DOHH2 (cell line): ENCODE results near the gene MSH5.

Experiments
- H3F3A ChIP-seq: fragments of 200-600 bp; sonication (generic), shearing (Covaris generic); 2 replicates; pipeline ENCODE4 v1.6.0; 2016; ENCODE audit warnings: antibody characterized with exemption, mild to moderate bottlenecking; ENCODE audit not compliant: control insufficient read depth, insufficient read depth
- H3K27ac ChIP-seq: fragments of 200-600 bp; sonication (generic); 2 replicates; pipeline ENCODE4 v1.5.1; 2014; ENCODE audit warnings: low read depth, mild to moderate bottlenecking, low read length, moderate library complexity
- H3K27me3 ChIP-seq: fragments of 200-600 bp; sonication (generic); 2 replicates; pipeline ENCODE4 v1.6.1; 2014; ENCODE audit warnings: mild to moderate bottlenecking, low read length, mixed read lengths; ENCODE audit not compliant: control insufficient read depth
- H3K36me3 ChIP-seq: fragments of 200-600 bp; sonication (generic); 2 replicates; pipeline ENCODE4 v1.6.1; 2014; ENCODE audit warnings: mild to moderate bottlenecking, low read length, moderate library complexity, mixed read lengths; ENCODE audit not compliant: control insufficient read depth
- H3K4me1 ChIP-seq: fragments of 200-600 bp; sonication (generic); 2 replicates; pipeline ENCODE4 v1.6.1; 2014; ENCODE audit warnings: mild to moderate bottlenecking, low read length, mixed read lengths; ENCODE audit not compliant: control insufficient read depth
- H3K4me2 ChIP-seq: fragments of 200-600 bp; sonication (generic); 2 replicates; pipeline ENCODE4 v1.6.0; 2014; ENCODE audit warnings: mild to moderate bottlenecking, low read length, moderate library complexity
- H3K4me3 ChIP-seq: fragments of 200-600 bp; sonication (generic); 2 replicates; pipeline ENCODE4 v1.5.1; 2014; ENCODE audit warnings: mild to moderate bottlenecking, low read length, mixed read lengths
- H3K79me2 ChIP-seq: fragments of 200-600 bp; sonication (generic); 2 replicates; pipeline ENCODE4 v1.6.1; 2014; ENCODE audit warnings: mild to moderate bottlenecking, low read length, mixed read lengths; ENCODE audit not compliant: control insufficient read depth
- H3K9me2 ChIP-seq: fragments of 200-600 bp; sonication (generic); replicated peaks from 2 replicates; pipeline ENCODE4 v1.6.1; 2014; ENCODE audit warnings: mild to moderate bottlenecking, low read length, mixed read lengths; ENCODE audit not compliant: control insufficient read depth
- H3K9me3 ChIP-seq: fragments of 200-600 bp; sonication (generic); 2 replicates; pipeline ENCODE4 v1.6.1; 2014; ENCODE audit warnings: antibody characterized with exemption, low read length, mixed read lengths; ENCODE audit not compliant: control insufficient read depth, insufficient read depth
- H4K20me1 ChIP-seq: fragments of 200-600 bp; sonication (generic); 2 replicates; pipeline ENCODE4 v1.6.0; 2014; ENCODE audit warnings: low read depth, mild to moderate bottlenecking, antibody characterized with exemption, low read length, moderate library complexity; ENCODE audit not compliant: control insufficient read depth, insufficient read depth
- EZH2phosphoT487 ChIP-seq: fragments of 200-600 bp; sonication (generic); IDR thresholded peaks from 2 replicates; pipeline ENCODE4 v1.6.1; 2017; ENCODE audit warnings: borderline replicate concordance, mild to moderate bottlenecking, antibody characterized with exemption, low read length, moderate library complexity, mixed read lengths
- TF ChIP-seq, protein P1 (sequence below): fragments of 200-600 bp; sonication (generic); IDR thresholded peaks from one replicate; pipeline ENCODE4 v1.5.1; 2014; ENCODE audit warnings: antibody characterized with exemption, mild to moderate bottlenecking, low read depth, low read length; ENCODE audit not compliant: poor library complexity, severe bottlenecking

The MSH5 gene

GRCh38 chr6:31740397-31741223 lies 805 bp downstream of the MSH5 start:
- TF ChIP-seq, protein P1, sequence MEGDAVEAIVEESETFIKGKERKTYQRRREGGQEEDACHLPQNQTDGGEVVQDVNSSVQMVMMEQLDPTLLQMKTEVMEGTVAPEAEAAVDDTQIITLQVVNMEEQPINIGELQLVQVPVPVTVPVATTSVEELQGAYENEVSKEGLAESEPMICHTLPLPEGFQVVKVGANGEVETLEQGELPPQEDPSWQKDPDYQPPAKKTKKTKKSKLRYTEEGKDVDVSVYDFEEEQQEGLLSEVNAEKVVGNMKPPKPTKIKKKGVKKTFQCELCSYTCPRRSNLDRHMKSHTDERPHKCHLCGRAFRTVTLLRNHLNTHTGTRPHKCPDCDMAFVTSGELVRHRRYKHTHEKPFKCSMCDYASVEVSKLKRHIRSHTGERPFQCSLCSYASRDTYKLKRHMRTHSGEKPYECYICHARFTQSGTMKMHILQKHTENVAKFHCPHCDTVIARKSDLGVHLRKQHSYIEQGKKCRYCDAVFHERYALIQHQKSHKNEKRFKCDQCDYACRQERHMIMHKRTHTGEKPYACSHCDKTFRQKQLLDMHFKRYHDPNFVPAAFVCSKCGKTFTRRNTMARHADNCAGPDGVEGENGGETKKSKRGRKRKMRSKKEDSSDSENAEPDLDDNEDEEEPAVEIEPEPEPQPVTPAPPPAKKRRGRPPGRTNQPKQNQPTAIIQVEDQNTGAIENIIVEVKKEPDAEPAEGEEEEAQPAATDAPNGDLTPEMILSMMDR = no peak
- TF ChIP-seq EZH2phosphoT487 = no peak
- peak overlapping the region; percentile 96 for H3K27ac ChIP-seq
- peak overlapping the region; percentile 84 for H3K4me3 ChIP-seq
- no peaks in the 10 kb centered on the region for H4K20me1 ChIP-seq
- no peaks in the 10 kb centered on the region for H3K9me3 ChIP-seq
- no peaks in the 10 kb centered on the region for H3K27me3 ChIP-seq
- peaks cover 40% of the 10 kb centered on the region for H3K79me2 ChIP-seq
- peak overlapping the region; percentile 93 for H3K4me2 ChIP-seq
- H3K4me1 ChIP-seq = peaks cover 60% of the 10 kb centered on the region
- H3F3A ChIP-seq = peaks cover 29% of the 10 kb centered on the region
- H3K9me2 ChIP-seq = no peaks in the 10 kb centered on the region
- peaks cover 55% of the 10 kb centered on the region for H3K36me3 ChIP-seq

- H3F3A ChIP-seq = peaks cover 25% of the 10 kb centered on the region
- H3K36me3 ChIP-seq = peaks cover 52% of the 10 kb centered on the region
- peaks cover 56% of the 10 kb centered on the region for H3K4me1 ChIP-seq
- no peaks in the 10 kb centered on the region for H3K27me3 ChIP-seq
- no peak for TF ChIP-seq EZH2phosphoT487
- TF ChIP-seq, protein P1 = no peak
- H3K4me2 ChIP-seq = peak overlapping the region; percentile 93
- H4K20me1 ChIP-seq = no peaks in the 10 kb centered on the region
- peaks cover 28% of the 10 kb centered on the region for H3K79me2 ChIP-seq
- no peaks in the 10 kb centered on the region for H3K9me3 ChIP-seq
- no peaks in the 10 kb centered on the region for H3K9me2 ChIP-seq
- no peak overlapping the region for H3K4me3 ChIP-seq
- H3K27ac ChIP-seq = no peak overlapping the region
Observed at GRCh38 chr6:31741815-31742214, 2.0 kb downstream of the MSH5 start.

GRCh38 chr6:31742894-31743293 lies 3.1 kb downstream of the MSH5 start:
- Histone ChIP-seq H3K27me3 (no peaks in the 10 kb centered on the region), H4K20me1 (no peaks in the 10 kb centered on the region), H3F3A (peaks cover 16% of the 10 kb centered on the region), H3K27ac (no peak overlapping the region), H3K4me3 (no peak overlapping the region), H3K36me3 (peaks cover 63% of the 10 kb centered on the region), H3K4me1 (peaks cover 45% of the 10 kb centered on the region), H3K79me2 (peaks cover 26% of the 10 kb centered on the region), H3K9me3 (no peaks in the 10 kb centered on the region), H3K9me2 (no peaks in the 10 kb centered on the region), H3K4me2 (no peak overlapping the region)
- TF ChIP-seq, protein P1 = no peak
- no peak for TF ChIP-seq EZH2phosphoT487
